HG03025 (cell line): Measurements from ENCODE around the gene TBC1D26.
"Not testable (repeated sequence)": the region's sequence is repeated elsewhere in the genome, so short reads cannot be mapped to it uniquely, and the experiment has no call there.

Experiments
- ATAC-seq: cut with Tn5 transposase; IDR thresholded peaks from one replicate; pipeline ENCODE4 v1.9.1; 2021; ENCODE audit warnings: mild to moderate bottlenecking, moderate library complexity; ENCODE audit not compliant: unreplicated experiment, low FRiP score

The TBC1D26 gene

GRCh38 chr17:15731900-15732299 lies at the start of gene TBC1D26:
Gene TBC1D26 (plus strand): TSS chr17:15732283. CDS start chr17:15735349, 3,066 bp downstream.
- ATAC-seq: not testable (repeated sequence)

- not testable (repeated sequence) for ATAC-seq
Measured at GRCh38 chr17:15683135-15683534, 48.9 kb upstream of the TBC1D26 start.

- ATAC-seq: peak; percentile 81
Measured at GRCh38 chr17:15683824-15684478, 48.1 kb upstream of the TBC1D26 start, which contains the start of gene TRIM16. Gene TRIM16 (minus strand): TSS chr17:15684311. CDS start chr17:15651609, 32,702 bp downstream.

- ATAC-seq: not testable (repeated sequence)
Measured at GRCh38 chr17:15687494-15687893, 44.6 kb upstream of the TBC1D26 start.

GRCh38 chr17:15698967-15699366 lies 33.1 kb upstream of the TBC1D26 start:
- peak; percentile 2 for ATAC-seq

- peak; percentile 98 for ATAC-seq
Measured at GRCh38 chr17:15699413-15699924, 32.6 kb upstream of the TBC1D26 start, which contains the start of gene ZNF286A. Gene ZNF286A (plus strand): TSS chr17:15699752. CDS start chr17:15700330, 578 bp downstream.

GRCh38 chr17:15699937-15700336 lies 32.1 kb upstream of the TBC1D26 start:
- peak; percentile 4 for ATAC-seq

GRCh38 chr17:15704239-15704638 lies 27.8 kb upstream of the TBC1D26 start:
- not testable (repeated sequence) for ATAC-seq

GRCh38 chr17:15704813-15705212 lies 27.3 kb upstream of the TBC1D26 start:
- ATAC-seq: not testable (repeated sequence)

GRCh38 chr17:15708879-15709278 lies 23.2 kb upstream of the TBC1D26 start:
- not testable (repeated sequence) for ATAC-seq

- not testable (repeated sequence) for ATAC-seq
Measured at GRCh38 chr17:15716601-15717563, 15.2 kb upstream of the TBC1D26 start.

- not testable (repeated sequence) for ATAC-seq
Measured at GRCh38 chr17:15730535-15730934, 1.5 kb upstream of the TBC1D26 start.

GRCh38 chr17:15733174-15733789 lies 1.2 kb downstream of the TBC1D26 start:
- ATAC-seq: not testable (repeated sequence)

- not testable (repeated sequence) for ATAC-seq
Measured at GRCh38 chr17:15736578-15736977, 4.5 kb downstream of the TBC1D26 start.

- ATAC-seq: no peak
Measured at GRCh38 chr17:15738066-15738465, 6.0 kb downstream of the TBC1D26 start.

- not testable (repeated sequence) for ATAC-seq
Measured at GRCh38 chr17:15739259-15739658, 7.2 kb downstream of the TBC1D26 start.

- ATAC-seq: not testable (repeated sequence)
Measured at GRCh38 chr17:15740041-15740440, 8.0 kb downstream of the TBC1D26 start.

- ATAC-seq: no peak
Measured at GRCh38 chr17:15740570-15741120, 8.6 kb downstream of the TBC1D26 start.

GRCh38 chr17:15741624-15742023 lies 9.5 kb downstream of the TBC1D26 start:
- ATAC-seq: no peak
